ENCODE data around the gene GABRD. TPM values are rescaled to one million over a fixed set of nuclear protein-coding genes. Genes with fewer than 3 reads are reported as not detected.

The GABRD gene
- total and polyA plus RNA-seq, 12 donors: 0.72 to 6.6 (median 3.0) TPM; not detected in 1

DNA sequence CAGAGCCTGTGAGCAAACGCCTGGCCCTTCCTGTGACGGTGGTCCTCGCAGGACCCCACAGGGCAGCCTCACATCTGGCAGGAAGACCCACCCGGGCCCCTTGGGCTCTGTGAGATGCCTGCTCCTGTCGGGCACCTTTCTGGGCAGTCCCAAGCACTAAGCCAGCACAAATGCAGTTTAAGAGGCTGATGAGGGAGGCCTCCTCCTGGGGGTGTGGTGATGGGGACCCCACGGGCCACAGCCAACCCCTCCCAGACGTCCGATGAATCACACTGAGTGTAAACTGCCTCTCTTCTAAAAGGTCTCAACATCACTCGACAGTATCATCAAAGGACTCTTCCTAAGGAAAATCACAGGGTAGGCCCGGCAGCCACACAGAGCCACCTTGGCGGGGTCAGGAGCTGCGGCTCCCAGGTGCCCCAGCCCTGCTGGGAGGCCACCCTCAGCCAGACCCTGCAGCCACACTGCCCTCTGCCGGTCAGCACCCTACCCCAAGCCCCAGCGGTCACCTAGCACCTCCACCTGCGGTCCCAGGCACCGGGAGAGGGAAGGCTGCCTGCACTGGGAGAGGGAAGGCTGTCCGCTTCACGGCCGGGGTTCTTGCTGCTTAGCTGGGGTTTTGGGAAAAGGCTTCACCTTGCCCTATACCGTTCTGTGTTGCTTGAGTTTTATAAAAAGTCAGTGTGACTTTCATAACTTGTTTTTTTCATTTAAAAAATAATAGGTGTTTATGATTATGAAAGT, 27.2 kb downstream of the GABRD start:
- no peaks in the 10 kb centered on the region for H3K27me3 ChIP-seq
- TF ChIP-seq POLR2A (IDR thresholded peaks at IDR 0.05) (no peak), CTCF (IDR thresholded peaks at IDR 0.05) (peak; percentile 60 to 79 (median 72))
- H3K4me3 ChIP-seq: no peak overlapping the region
- H3K36me3 ChIP-seq (replicated peaks in 1 of 2): no peaks in the 10 kb centered on the region
- peak; percentile 63 to 82 (median 77) for DNase-seq
- intact Hi-C loops (cut with DNase I): loop anchor here in 1 of 2 donors (5.0 kb wide), 2 partner anchors 89 to 104 kb away; no protein-coding TSS in a partner anchor
- H3K9me3 ChIP-seq (replicated peaks in 1 of 3): no peaks in the 10 kb centered on the region
- peaks cover 9 to 28% of the 10 kb centered on the region in 2 donors for H3K4me1 ChIP-seq (replicated peaks in 1 of 2)
- no peak overlapping the region for H3K27ac ChIP-seq
- WGBS, 4 donors: 31 to 38% (median 36%) methylated on average over 8 to 20 of the region's 20 CpGs

DNA sequence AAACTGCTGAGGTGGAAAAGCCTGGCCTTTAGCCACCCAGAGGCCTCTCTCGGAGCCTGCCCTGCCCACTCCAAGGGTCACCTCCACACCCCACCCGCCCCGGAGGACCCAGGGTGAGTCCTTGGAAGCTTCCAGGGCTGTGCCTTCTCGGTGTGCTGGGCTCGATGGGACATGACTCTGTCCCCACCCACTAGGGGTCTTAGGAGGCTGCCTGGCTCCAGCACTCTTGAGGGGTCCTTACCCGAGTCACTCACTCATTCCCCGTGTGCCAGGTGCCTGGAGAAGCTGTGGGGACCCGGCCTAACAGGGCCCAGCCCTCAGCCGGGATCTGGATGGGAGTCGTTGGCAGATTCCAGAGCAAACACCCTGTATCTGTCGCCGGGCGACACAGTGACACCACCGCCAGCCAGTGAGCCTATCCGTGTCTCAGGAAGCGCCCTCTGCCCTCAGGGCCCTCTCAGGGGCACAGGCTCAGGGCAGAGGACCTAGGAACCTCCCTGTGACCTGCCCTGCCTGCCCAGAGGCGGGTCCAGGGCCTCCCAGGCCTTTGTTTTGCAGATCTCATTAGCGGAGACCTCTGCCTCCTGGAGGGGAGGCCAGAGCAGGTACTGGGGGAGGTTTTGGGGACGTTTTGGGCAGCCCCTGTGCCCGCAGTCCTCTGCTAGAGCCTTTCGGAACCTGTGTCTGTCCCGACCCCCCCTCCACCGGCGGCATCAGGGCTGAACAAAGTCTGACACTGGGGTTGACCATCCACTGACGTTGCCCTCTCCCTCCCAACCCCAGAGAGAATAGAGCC, 28.0 kb downstream of the GABRD start:
- WGBS, 4 donors: 55 to 72% (median 68%) methylated on average over 6 to 25 of the region's 25 CpGs
- Histone ChIP-seq H3K9me3 (replicated peaks in 1 of 3) (no peaks in the 10 kb centered on the region), H3K36me3 (replicated peaks in 1 of 2) (no peaks in the 10 kb centered on the region), H3K4me3 (no peak overlapping the region), H3K27me3 (no peaks in the 10 kb centered on the region), H3K4me1 (replicated peaks in 1 of 2) (peaks cover 9 to 32% of the 10 kb centered on the region in 2 donors), H3K27ac (no peak overlapping the region)
- TF ChIP-seq CTCF (IDR thresholded peaks at IDR 0.05): no peak
- TF ChIP-seq POLR2A (IDR thresholded peaks at IDR 0.05): no peak
- no peak for DNase-seq
- intact Hi-C loops (cut with DNase I): loop anchor here in 1 of 2 donors (5.0 kb wide), 2 partner anchors 90 to 105 kb away; no protein-coding TSS in a partner anchor

DNA sequence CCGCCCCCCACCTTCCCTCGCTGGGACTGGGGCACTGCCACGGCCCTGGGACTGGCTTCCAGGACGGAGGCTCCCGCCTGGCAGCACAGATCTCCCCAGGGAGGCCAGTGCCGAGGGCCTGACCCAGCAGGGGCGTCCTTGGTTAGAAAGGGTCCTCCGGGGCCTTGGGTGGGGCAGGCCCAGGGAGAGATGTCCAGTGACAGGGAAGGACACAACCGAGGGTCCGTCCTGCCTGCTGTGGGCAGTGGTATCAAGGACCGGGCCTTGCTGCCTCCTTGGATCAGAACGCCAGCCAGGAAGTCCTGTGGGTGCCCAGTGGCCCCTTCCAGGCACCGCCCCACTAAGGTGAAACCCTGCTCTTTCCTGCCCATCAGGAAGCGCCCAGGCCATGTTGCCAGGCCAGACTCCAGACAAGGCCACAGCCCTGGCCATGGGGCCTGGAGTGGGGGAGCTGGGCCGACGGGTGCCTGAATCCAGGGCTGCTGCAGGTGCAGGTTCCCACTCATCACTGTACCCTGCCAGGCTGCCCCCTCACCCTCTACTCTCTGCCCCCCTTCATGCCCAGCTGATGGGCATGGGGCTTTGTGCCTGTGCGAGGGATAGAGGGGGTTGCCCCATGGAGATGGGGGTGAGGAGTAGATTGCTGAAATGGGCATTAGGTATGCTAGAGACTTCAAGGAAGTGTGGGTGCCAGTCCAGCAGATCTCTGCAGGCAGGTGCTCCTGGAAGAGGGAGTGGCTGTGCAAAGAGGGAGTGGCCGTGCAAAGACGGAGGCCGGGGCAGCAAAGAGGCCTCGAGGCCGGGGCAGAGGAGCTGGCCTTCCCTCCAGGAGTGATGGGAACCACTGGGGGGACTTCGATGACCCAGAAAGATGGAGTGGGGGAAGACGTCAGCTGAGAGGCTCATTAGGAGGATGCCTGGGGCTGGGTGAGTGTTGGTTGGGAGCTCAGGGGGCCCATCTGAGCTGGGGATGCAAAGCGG, 28.9 kb downstream of the GABRD start:
- TF ChIP-seq CTCF (IDR thresholded peaks at IDR 0.05) (no peak), POLR2A (IDR thresholded peaks at IDR 0.05) (no peak)
- Histone ChIP-seq H3K4me3 (no peak overlapping the region), H3K27ac (no peak overlapping the region), H3K4me1 (replicated peaks in 1 of 2) (peaks cover 9 to 32% of the 10 kb centered on the region in 2 donors), H3K27me3 (no peaks in the 10 kb centered on the region), H3K36me3 (replicated peaks in 1 of 2) (no peaks in the 10 kb centered on the region), H3K9me3 (replicated peaks in 1 of 3) (no peaks in the 10 kb centered on the region)
- intact Hi-C loops (cut with DNase I): loop anchor here in 1 of 2 donors (5.0 kb wide), 2 partner anchors 91 to 106 kb away; no protein-coding TSS in a partner anchor
- WGBS, 4 donors: 74 to 85% (median 81%) methylated on average over 11 to 25 of the region's 25 CpGs
- no peak for DNase-seq

Measured in adrenal gland (tissue), 12 donors.